Middle frontal gyrus (tissue), 1 donor: ENCODE data around the gene FOXO1.

ENCODE experiments used
- DNase-seq: peaks from one replicate; pipeline ENCODE4 v3.0.0-alpha.2; 2015; ENCODE audit warnings: low spot score; ENCODE audit errors: extremely low spot score

Gene FOXO1

GRCh38 chr13:40639221-40639681 lies 27.2 kb downstream of the FOXO1 start:
- DNase-seq = no peak

GRCh38 chr13:40637643-40638042 lies 28.8 kb downstream of the FOXO1 start:
- no peak for DNase-seq

GRCh38 chr13:40635315-40635995 lies 31.0 kb downstream of the FOXO1 start:
- DNase-seq = no peak

- DNase-seq = no peak
These were observed 33.5 kb downstream of the FOXO1 start for GRCh38 chr13:40632915-40633314.

GRCh38 chr13:40631605-40632004 lies 34.8 kb downstream of the FOXO1 start:
- DNase-seq = no peak

GRCh38 chr13:40629678-40630384 lies 36.6 kb downstream of the FOXO1 start:
- no peak for DNase-seq

GRCh38 chr13:40626977-40627376 lies 39.5 kb downstream of the FOXO1 start:
- no peak for DNase-seq

GRCh38 chr13:40626561-40626960 lies 39.9 kb downstream of the FOXO1 start:
- DNase-seq = no peak

GRCh38 chr13:40624986-40625385 lies 41.5 kb downstream of the FOXO1 start:
- DNase-seq = no peak

- no peak for DNase-seq
These were observed 42.1 kb downstream of the FOXO1 start for GRCh38 chr13:40624383-40624782.

- no peak for DNase-seq
These were observed 43.7 kb downstream of the FOXO1 start for GRCh38 chr13:40622761-40623160.

- no peak for DNase-seq
These were observed 44.2 kb downstream of the FOXO1 start for GRCh38 chr13:40622246-40622645.

GRCh38 chr13:40619479-40619814 lies 47.0 kb downstream of the FOXO1 start:
- DNase-seq = no peak

GRCh38 chr13:40618581-40619478 lies 47.6 kb downstream of the FOXO1 start:
- DNase-seq = no peak

GRCh38 chr13:40617801-40618356 lies 48.6 kb downstream of the FOXO1 start:
- DNase-seq = no peak

GRCh38 chr13:40615619-40616018 lies 50.8 kb downstream of the FOXO1 start:
- no peak for DNase-seq

- DNase-seq = no peak
These were observed 52.5 kb downstream of the FOXO1 start for GRCh38 chr13:40613914-40614313.

- DNase-seq = no peak
These were observed 53.1 kb downstream of the FOXO1 start for GRCh38 chr13:40613192-40613818.

GRCh38 chr13:40612041-40612440 lies 54.4 kb downstream of the FOXO1 start:
- DNase-seq = no peak

- no peak for DNase-seq
These were observed 54.8 kb downstream of the FOXO1 start for GRCh38 chr13:40611635-40612034.

- DNase-seq = no peak
These were observed 55.4 kb downstream of the FOXO1 start for GRCh38 chr13:40611004-40611403.
